Aorta (tissue), 5 donors: Measurements from ENCODE around the gene ZNF829. TPM values are rescaled to one million over a fixed set of nuclear protein-coding genes. Genes with fewer than 3 reads are reported as not detected.

Experiments
- ATAC-seq: fragments of 200-7000 bp; cut with Tn5 transposase; one replicate; pipeline ENCODE4 v1.9.1; 2022; ENCODE audit warnings: moderate library complexity; ENCODE audit not compliant: low FRiP score
- DNase-seq, 2 donors: peaks; one replicate each; pipeline ENCODE4 v3.0.0-alpha.2; 2020
- H3K27ac ChIP-seq, 2 donors: one replicate each; pipeline ENCODE4 v1.5.1; 2013; ENCODE audit warnings: low read length in 2 of 2, mild to moderate bottlenecking in 2 of 2, moderate library complexity in 2 of 2, control low read depth in 1 of 2, inconsistent platforms in 1 of 2, low read depth in 1 of 2
- H3K27me3 ChIP-seq, 2 donors: one replicate each; pipeline ENCODE4 v1.6.1; 2013; ENCODE audit warnings: control low read depth in 1 of 2, low read length in 1 of 2, mild to moderate bottlenecking in 1 of 2, moderate library complexity in 1 of 2; ENCODE audit not compliant: insufficient read depth in 2 of 2, control insufficient read depth in 1 of 2
- H3K36me3 ChIP-seq, 2 donors: one replicate each; pipeline ENCODE4 v1.6.1; 2013; ENCODE audit warnings: control low read depth in 1 of 2, low read length in 1 of 2, mild to moderate bottlenecking in 1 of 2; ENCODE audit not compliant: insufficient read depth in 2 of 2, control insufficient read depth in 1 of 2
- H3K4me1 ChIP-seq, 2 donors: one replicate each; pipeline ENCODE4 v1.6.1; 2013; ENCODE audit warnings: low read length in 2 of 2, control low read depth in 1 of 2, mild to moderate bottlenecking in 1 of 2, moderate library complexity in 1 of 2; ENCODE audit not compliant: insufficient read depth in 2 of 2, control insufficient read depth in 1 of 2
- H3K4me3 ChIP-seq, 2 donors: one replicate each; pipeline ENCODE4 v1.5.1; 2013; ENCODE audit warnings: low read length in 2 of 2, control low read depth in 1 of 2, mild to moderate bottlenecking in 1 of 2
- H3K9me3 ChIP-seq: one replicate; pipeline ENCODE4 v1.6.1; 2013; ENCODE audit warnings: mild to moderate bottlenecking, low read length; ENCODE audit not compliant: control insufficient read depth
- WGBS, 2 donors: extraction: QIAGEN DNeasy Blood & Tissue Kit; methylation state at CpG; one replicate each; pipeline ENCODE4 v1.1.7; 2013; 5-methylcytosine and 5-hydroxymethylcytosine counted together
- intact Hi-C, 2 donors: fragments of 100-400 bp; cut with DNase I; formaldehyde crosslinking; loops; one replicate each; pipeline versions ENCODE4 v1.14.2 to v1.15.0; 2022
- polyA plus RNA-seq, 2 donors: library from polyadenylated mRNA; stranded (reverse); fragments of 200-250 nt; gene quantifications; one replicate each; pipeline ENCODE4 v1.2.3, GENCODE V29; 2013
- total RNA-seq, 2 donors: library from RNA; stranded (reverse); fragmentation: NEBNext Ultra II Directional; extraction: Animal tissue kit (Norgen Biotek cat#: 25700); gene quantifications; one replicate each; pipeline ENCODE4 v1.2.1, GENCODE V29; 2021
- donor health status: healthy with polysubstance abuse.
- donor health status: Bipolar disorder and iron deficiency.
- donor health status: DM: no; HTN: no; CAD: no.
- donor health status: DM: no; HTN: no; CAD: no.
- donor health status: DM: yes; HTN: yes; CAD: no.

ZNF829 gene
- total and polyA plus RNA-seq, 4 donors, result 0.75 to 3.5 (median 2.8) TPM

- Histone ChIP-seq H3K9me3 (peaks cover 20% of the 10 kb centered on the region), H3K27ac (no peak overlapping the region), H3K4me1 (no peaks in the 10 kb centered on the region), H3K4me3 (no peak overlapping the region), H3K27me3 (no peaks in the 10 kb centered on the region), H3K36me3 (peaks cover 4 to 13% of the 10 kb centered on the region in 2 donors)
- ATAC-seq (no peak), DNase-seq (no peak)
- WGBS, 2 donors, result 97 to 98% methylated on average over 4 of the region's 4 CpGs
- intact Hi-C loops, result no loop called here
Observed at GRCh38 chr19:36898422-36898821, 17.7 kb downstream of the ZNF829 start.

- Histone ChIP-seq H3K4me1 (no peaks in the 10 kb centered on the region), H3K27ac (no peak overlapping the region), H3K9me3 (peaks cover 18% of the 10 kb centered on the region), H3K4me3 (no peak overlapping the region), H3K27me3 (no peaks in the 10 kb centered on the region), H3K36me3 (peaks cover 14 to 28% of the 10 kb centered on the region in 2 donors)
- intact Hi-C loops, result no loop called here
- WGBS, 2 donors, result 96 to 98% methylated on average over 2 of the region's 2 CpGs
- ATAC-seq, result no peak
- no peak for DNase-seq
Observed at GRCh38 chr19:36894849-36895383, 21.2 kb downstream of the ZNF829 start.

GRCh38 chr19:36891768-36892357 lies 24.2 kb downstream of the ZNF829 start:
- Histone ChIP-seq H3K4me3 (no peak overlapping the region), H3K36me3 (peaks cover 14 to 28% of the 10 kb centered on the region in 2 donors), H3K27ac (no peak overlapping the region), H3K4me1 (no peaks in the 10 kb centered on the region), H3K27me3 (no peaks in the 10 kb centered on the region), H3K9me3 (peaks cover 23% of the 10 kb centered on the region)
- intact Hi-C loops, result no loop called here
- WGBS, 2 donors, result 97 to 99% methylated on average over 3 of the region's 3 CpGs
- no peak for ATAC-seq
- DNase-seq, result no peak

- H3K36me3 ChIP-seq, result peaks cover 18 to 21% of the 10 kb centered on the region in 2 donors
- 97 to 98% methylated on average over 10 of the region's 10 CpGs for WGBS, 2 donors
- peaks cover 23% of the 10 kb centered on the region for H3K9me3 ChIP-seq
- no peaks in the 10 kb centered on the region for H3K27me3 ChIP-seq
- H3K27ac ChIP-seq, result no peak overlapping the region
- H3K4me1 ChIP-seq, result no peaks in the 10 kb centered on the region
- no peak for DNase-seq
- no peak for ATAC-seq
- intact Hi-C loops, result no loop called here
- H3K4me3 ChIP-seq, result no peak overlapping the region
Observed at GRCh38 chr19:36876993-36877938, 38.8 kb downstream of the ZNF829 start.

- Histone ChIP-seq H3K4me1 (no peaks in the 10 kb centered on the region), H3K9me3 (peaks cover 2% of the 10 kb centered on the region), H3K36me3 (peaks cover 0 to 2% of the 10 kb centered on the region in 2 donors), H3K4me3 (peak overlapping the region in 1 of 2 donors; percentile 79), H3K27ac (no peak overlapping the region), H3K27me3 (no peaks in the 10 kb centered on the region)
- DNase-seq (no peak), ATAC-seq (no peak)
- intact Hi-C loops, result loop anchor here in 1 of 2 donors (5.0 kb wide), 1 partner anchor 65 kb away; the partner anchor contains the start of genes ZNF568 and ZNF829
- 93 to 95% methylated on average over 3 of the region's 3 CpGs for WGBS, 2 donors
Observed at GRCh38 chr19:36851898-36852297, 64.2 kb downstream of the ZNF829 start.

GRCh38 chr19:36850559-36851442 lies 65.3 kb downstream of the ZNF829 start, which contains the start of gene ZNF345:
Gene ZNF345, plus strand, starts transcription at chr19:36850876. Its CDS starts 25,955 bp downstream, at chr19:36876831.
- no peaks in the 10 kb centered on the region for H3K27me3 ChIP-seq
- peak within 1 kb of the TSS; percentile 79 to 84 for H3K4me3 ChIP-seq
- DNase-seq (peak; percentile 94), ATAC-seq (peak; percentile 98)
- H3K27ac ChIP-seq, result peak within 1 kb of the TSS; percentile 8 to 73
- WGBS, 2 donors, result 0 to 1% methylated on average over 43 of the region's 43 CpGs
- H3K9me3 ChIP-seq, result peaks cover 2% of the 10 kb centered on the region
- peaks cover 0 to 2% of the 10 kb centered on the region in 2 donors for H3K36me3 ChIP-seq
- H3K4me1 ChIP-seq, result no peaks in the 10 kb centered on the region
- intact Hi-C loops, result loop anchor here in 1 of 2 donors (1.0 to 5.0 kb wide), 2 partner anchors 12 to 66 kb away; partner anchors contain the start of genes ZNF568, ZNF790 and ZNF829

- ATAC-seq (peak; percentile 98), DNase-seq (peak; percentile 96 to 97)
- 0% methylated on average over 36 of the region's 36 CpGs for WGBS, 2 donors
- H3K4me1 ChIP-seq, result no peaks in the 10 kb centered on the region
- H3K9me3 ChIP-seq, result peaks cover 2% of the 10 kb centered on the region
- peak overlapping the region; percentile 8 to 73 for H3K27ac ChIP-seq
- H3K4me3 ChIP-seq, result peak overlapping the region; percentile 79 to 84
- no peaks in the 10 kb centered on the region for H3K36me3 ChIP-seq
- H3K27me3 ChIP-seq, result no peaks in the 10 kb centered on the region
- intact Hi-C loops, result loop anchor here (1.0 to 5.0 kb wide), 3 partner anchors 12 to 323 kb away; partner anchors contain the start of genes ZNF260 (in 1 of the 2), ZNF568 (in 1 of the 2), ZNF790 (in 1 of the 2) and ZNF829 (in 1 of the 2)
Observed at GRCh38 chr19:36849701-36850558, 66.2 kb downstream of the ZNF829 start.
